Osteocyte (in vitro differentiated cells): ENCODE measurements around the gene ATAD5. TPM values are rescaled to one million over a fixed set of nuclear protein-coding genes. Genes with fewer than 3 reads are reported as not detected.
A peak's percentile ranks its signal among the peaks of the same experiment; 100 is the strongest.

ENCODE experiments used
- DNase-seq: peaks from one replicate; pipeline ENCODE4 v3.0.0; 2021; ENCODE audit warnings: mixed read lengths; ENCODE audit not compliant: unreplicated experiment; ENCODE audit errors: extremely low spot score
- H3K27ac Mint-ChIP-seq: one replicate; pipeline ENCODE4 v1.8.0; 2021; ENCODE audit warnings: mild to moderate bottlenecking, mixed read lengths; ENCODE audit not compliant: unreplicated experiment
- H3K27me3 Mint-ChIP-seq: one replicate; pipeline ENCODE4 v1.8.0; 2021; ENCODE audit warnings: mixed read lengths; ENCODE audit not compliant: unreplicated experiment
- H3K36me3 Mint-ChIP-seq: one replicate; pipeline ENCODE4 v1.8.0; 2021; ENCODE audit warnings: mixed read lengths; ENCODE audit not compliant: unreplicated experiment
- H3K4me1 Mint-ChIP-seq: one replicate; pipeline ENCODE4 v1.8.0; 2021; ENCODE audit warnings: mixed read lengths; ENCODE audit not compliant: unreplicated experiment
- H3K4me3 Mint-ChIP-seq: one replicate; pipeline ENCODE4 v1.8.0; 2021; ENCODE audit warnings: mild to moderate bottlenecking, moderate library complexity, mixed read lengths; ENCODE audit not compliant: unreplicated experiment
- H3K9me3 Mint-ChIP-seq: one replicate; pipeline ENCODE4 v1.8.0; 2021; ENCODE audit warnings: mixed read lengths; ENCODE audit not compliant: unreplicated experiment
- CTCF ChIP-seq: fragments of 200-600 bp; sonication (generic); IDR thresholded peaks from 2 replicates; pipeline ENCODE4 v1.5.0; 2021; ENCODE audit warnings: antibody characterized with exemption, mild to moderate bottlenecking, moderate library complexity
- total RNA-seq: library from RNA; stranded (reverse); gene quantifications from 2 replicates; pipeline ENCODE4 v1.2.1, GENCODE V29; 2021

The ATAD5 gene
- total RNA-seq, 1 donor from 2014 or later: 3.0 TPM

GRCh38 chr17:30858556-30859250, 26.9 kb downstream of the ATAD5 start:
- no peak for TF ChIP-seq CTCF
- no peak overlapping the region for H3K4me3 Mint-ChIP-seq
- no peaks in the 10 kb centered on the region for H3K4me1 Mint-ChIP-seq
- no peaks in the 10 kb centered on the region for H3K9me3 Mint-ChIP-seq
- DNase-seq: no peak
- no peaks in the 10 kb centered on the region for H3K27me3 Mint-ChIP-seq
- no peak overlapping the region for H3K27ac Mint-ChIP-seq
- peaks cover 2% of the 10 kb centered on the region for H3K36me3 Mint-ChIP-seq

GRCh38 chr17:30864636-30865035, 32.9 kb downstream of the ATAD5 start:
- Mint-ChIP-seq H3K27me3 (no peaks in the 10 kb centered on the region), H3K36me3 (peaks cover 2% of the 10 kb centered on the region), H3K9me3 (no peaks in the 10 kb centered on the region), H3K4me3 (no peak overlapping the region), H3K27ac (no peak overlapping the region), H3K4me1 (no peaks in the 10 kb centered on the region)
- no peak for TF ChIP-seq CTCF
- DNase-seq: no peak

- Mint-ChIP-seq H3K36me3 (peaks cover 6% of the 10 kb centered on the region), H3K27me3 (no peaks in the 10 kb centered on the region), H3K4me3 (no peak overlapping the region), H3K9me3 (no peaks in the 10 kb centered on the region), H3K27ac (no peak overlapping the region), H3K4me1 (no peaks in the 10 kb centered on the region)
- TF ChIP-seq CTCF: no peak
- DNase-seq: no peak
Measured at GRCh38 chr17:30869005-30869404, 37.2 kb downstream of the ATAD5 start.

DNA sequence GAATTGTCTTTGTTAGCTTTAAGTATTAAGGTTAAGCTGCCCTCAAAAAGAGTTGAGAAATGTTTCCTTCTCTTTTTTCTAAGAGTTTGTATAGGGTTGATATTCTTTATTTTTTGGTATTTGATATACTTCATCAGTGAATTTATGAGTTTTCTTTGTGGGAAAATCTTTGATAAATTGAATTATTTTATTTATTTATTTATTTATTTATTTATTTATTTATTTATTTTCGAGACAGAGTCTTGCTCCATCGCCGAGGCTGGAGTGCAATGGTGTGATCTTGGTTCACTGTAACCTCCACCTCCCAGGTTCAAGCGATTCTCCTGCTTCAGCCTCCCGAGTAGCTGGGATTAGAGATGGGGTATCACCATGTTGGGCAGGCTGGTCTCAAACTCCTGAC, 54.4 kb downstream of the ATAD5 start:
- no peak overlapping the region for H3K27ac Mint-ChIP-seq
- H3K27me3 Mint-ChIP-seq: no peaks in the 10 kb centered on the region
- TF ChIP-seq CTCF: no peak
- no peaks in the 10 kb centered on the region for H3K9me3 Mint-ChIP-seq
- DNase-seq: peak; percentile 27
- H3K4me3 Mint-ChIP-seq: no peak overlapping the region
- H3K4me1 Mint-ChIP-seq: no peaks in the 10 kb centered on the region
- no peaks in the 10 kb centered on the region for H3K36me3 Mint-ChIP-seq

DNA sequence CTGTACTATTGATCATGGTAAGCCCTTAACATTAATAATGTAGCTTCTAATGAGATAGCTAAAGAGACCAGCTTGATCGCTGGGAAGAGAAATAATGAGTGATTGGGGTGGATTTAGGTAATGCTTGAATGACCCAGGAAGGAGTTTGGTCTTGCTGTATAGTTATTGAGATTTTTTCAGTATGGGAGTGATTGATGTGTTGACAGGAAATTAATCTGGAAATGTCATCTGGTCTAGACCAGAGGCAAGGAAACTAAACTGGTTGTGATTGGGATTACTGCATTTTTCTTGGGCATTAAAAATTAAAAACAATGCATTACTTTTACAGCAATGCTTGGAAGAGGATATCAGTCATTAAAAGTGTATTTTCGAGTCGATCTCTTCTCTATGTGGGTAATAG, 62.5 kb downstream of the ATAD5 start:
- Mint-ChIP-seq H3K27ac (no peak overlapping the region), H3K9me3 (no peaks in the 10 kb centered on the region), H3K4me3 (no peak overlapping the region), H3K27me3 (no peaks in the 10 kb centered on the region), H3K36me3 (peaks cover 4% of the 10 kb centered on the region), H3K4me1 (no peaks in the 10 kb centered on the region)
- TF ChIP-seq CTCF: no peak
- no peak for DNase-seq
